HG02938 (cell line): ENCODE data around the gene BRD9.
"Not testable (repeated sequence)": the region's sequence is repeated elsewhere in the genome, so short reads cannot be mapped to it uniquely, and the experiment has no call there.

ENCODE experiments used
- ATAC-seq: cut with Tn5 transposase; IDR thresholded peaks from one replicate; pipeline ENCODE4 v1.9.1; 2021; ENCODE audit warnings: mild to moderate bottlenecking, moderate library complexity; ENCODE audit not compliant: unreplicated experiment

The BRD9 gene

GRCh38 chr5:923281-923873 is 30.8 kb upstream of the BRD9 start:
- peak; percentile 62 for ATAC-seq

DNA sequence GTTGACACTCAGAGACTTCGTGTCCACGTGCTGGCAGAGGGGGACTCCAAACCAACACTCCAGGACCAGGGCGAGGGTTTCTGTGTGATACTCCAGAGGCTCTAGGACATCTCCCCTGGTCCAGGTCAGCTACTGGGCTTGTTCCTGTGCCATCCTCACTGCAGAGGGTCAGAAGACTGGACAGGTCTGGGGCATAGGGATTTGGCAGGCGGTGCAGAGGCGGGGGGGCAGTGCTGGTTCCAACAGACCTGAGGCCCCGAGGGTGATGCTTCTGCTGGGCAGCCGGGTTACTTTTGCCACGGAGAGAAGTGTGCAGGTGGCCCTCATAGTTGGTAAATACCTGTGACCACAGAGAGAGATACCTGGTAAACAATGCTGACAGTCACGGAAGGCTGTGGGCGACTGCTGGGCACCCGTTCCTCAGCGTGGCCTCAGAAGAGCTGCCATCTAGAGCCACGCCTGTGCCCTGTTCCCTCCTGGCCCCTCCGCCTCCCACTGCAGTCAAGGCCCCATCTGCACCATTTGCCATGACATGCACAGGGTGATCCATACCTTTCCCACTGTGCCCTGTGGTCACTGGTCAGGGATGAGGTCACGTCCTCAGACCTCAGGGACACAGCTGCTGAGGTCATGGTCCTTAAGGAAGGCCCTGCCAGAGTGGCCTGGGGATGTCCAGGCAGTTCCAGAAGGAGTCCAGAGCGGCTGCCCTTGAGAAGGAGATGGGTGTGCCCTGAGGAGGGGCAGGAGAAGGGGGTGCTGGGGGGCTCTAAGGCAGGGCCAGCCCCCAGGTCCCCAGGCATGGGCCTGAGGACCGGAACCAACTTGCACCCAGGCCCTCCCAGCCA is 30.1 kb upstream of the BRD9 start:
- no peak for ATAC-seq

- no peak for ATAC-seq
These were observed 29.1 kb upstream of the BRD9 start for GRCh38 chr5:921456-922435.

- ATAC-seq, result no peak
These were observed 27.7 kb upstream of the BRD9 start for GRCh38 chr5:920321-920720.

GRCh38 chr5:919356-920000 is 26.9 kb upstream of the BRD9 start:
- ATAC-seq, result no peak

DNA sequence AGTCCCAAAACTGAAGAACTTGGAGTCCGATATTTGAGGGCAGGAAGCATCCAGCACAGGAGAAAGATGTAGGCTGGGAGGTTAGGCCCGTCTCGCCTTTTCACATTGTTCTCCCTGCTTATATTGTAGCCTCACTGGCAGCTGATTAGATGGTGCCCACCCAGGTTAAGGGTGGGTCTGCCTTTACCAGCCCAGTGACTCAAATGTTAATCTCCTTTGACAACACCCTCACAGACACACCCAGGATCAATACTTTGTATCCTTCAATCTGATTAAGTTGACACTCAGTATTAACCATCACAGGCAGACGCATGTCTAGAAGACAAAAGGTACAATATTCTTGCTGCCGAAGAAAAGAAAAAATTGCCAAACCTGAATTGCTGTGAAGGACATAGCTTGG is 26.1 kb upstream of the BRD9 start:
- not testable (repeated sequence) for ATAC-seq

GRCh38 chr5:916441-917293 is 24.1 kb upstream of the BRD9 start:
- ATAC-seq, result no peak

GRCh38 chr5:915946-916345 is 23.3 kb upstream of the BRD9 start:
- ATAC-seq, result no peak

GRCh38 chr5:915346-915745 is 22.7 kb upstream of the BRD9 start:
- ATAC-seq, result not testable (repeated sequence)

- no peak for ATAC-seq
These were observed 22.0 kb upstream of the BRD9 start for GRCh38 chr5:914612-915011.

DNA sequence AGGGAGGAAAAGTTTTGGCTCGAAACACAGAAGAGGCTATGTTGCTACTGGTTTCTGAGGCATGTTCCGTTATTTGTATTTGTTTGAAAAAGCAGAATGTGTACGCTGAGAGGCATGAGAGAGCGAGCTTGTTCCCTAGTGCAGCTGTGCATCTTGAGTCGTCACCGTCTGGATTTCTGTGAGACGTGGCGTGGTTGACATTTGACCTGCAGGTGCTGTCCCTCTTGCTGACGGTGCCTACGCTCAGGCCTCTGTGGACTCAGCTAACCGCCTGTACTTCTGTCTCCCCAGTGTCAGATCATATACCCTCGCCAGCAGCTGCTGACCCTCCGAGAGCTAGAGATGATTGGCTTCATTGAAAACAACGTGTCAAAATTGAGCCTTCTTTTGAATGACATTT is 21.6 kb upstream of the BRD9 start:
- no peak for ATAC-seq

- no peak for ATAC-seq
These were observed 19.9 kb upstream of the BRD9 start for GRCh38 chr5:912280-913091.

- ATAC-seq, result no peak
These were observed 19.0 kb upstream of the BRD9 start for GRCh38 chr5:911601-912000.

- no peak for ATAC-seq
These were observed 18.2 kb upstream of the BRD9 start for GRCh38 chr5:910769-911160.

DNA sequence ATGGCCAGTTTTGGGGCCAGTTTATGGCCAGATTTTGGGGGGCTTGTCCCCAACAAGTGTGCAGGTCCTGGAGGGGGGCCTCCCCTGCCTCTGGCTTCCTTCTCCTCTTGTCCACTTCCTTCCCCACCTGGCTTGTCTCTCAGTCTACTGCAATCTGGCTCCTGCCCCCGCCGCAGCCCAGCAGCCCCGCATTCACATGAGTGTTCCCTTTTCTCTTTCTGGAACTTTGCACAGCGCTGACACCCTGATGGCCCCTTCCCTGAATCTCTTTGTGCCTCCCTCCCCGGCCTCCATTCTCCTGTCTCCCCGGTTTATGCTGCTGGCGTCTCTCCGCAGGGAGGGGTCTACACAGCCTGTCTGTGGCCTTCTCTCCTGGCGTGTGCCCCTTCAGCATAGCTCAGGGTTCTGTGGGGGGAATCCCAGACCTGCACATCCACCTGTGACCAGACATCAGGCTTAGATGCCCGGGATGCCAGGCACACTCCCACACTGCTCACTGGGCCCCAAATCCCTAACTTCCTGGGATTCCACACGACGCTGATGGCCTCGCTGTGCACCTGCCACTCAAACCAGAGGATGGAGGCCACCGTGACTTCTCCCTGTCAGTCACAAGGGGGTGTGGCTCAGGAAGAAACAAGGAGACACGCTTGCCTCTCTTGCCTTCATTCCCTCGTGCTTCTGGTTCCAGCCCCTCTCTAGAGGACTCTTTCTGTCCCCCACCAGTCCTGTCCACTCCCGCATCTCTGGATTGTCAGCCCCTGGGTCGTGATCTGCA is 17.6 kb upstream of the BRD9 start:
- ATAC-seq, result no peak

GRCh38 chr5:909086-909485 is 16.5 kb upstream of the BRD9 start:
- no peak for ATAC-seq

- no peak for ATAC-seq
These were observed 15.6 kb upstream of the BRD9 start for GRCh38 chr5:908172-908571.

GRCh38 chr5:907366-907910 is 14.8 kb upstream of the BRD9 start:
- no peak for ATAC-seq
